Measurements from ENCODE around the gene ABCB10. TPM values are rescaled to one million over a fixed set of nuclear protein-coding genes. Genes with fewer than 3 reads are reported as not detected.
"Not testable (repeated sequence)": the region's sequence is repeated elsewhere in the genome, so short reads cannot be mapped to it uniquely, and the experiment has no call there.

Gene ABCB10
- total RNA-seq, 1 experiment from 2014 or later, result 20.0 TPM

GRCh38 chr1:229562686-229563085 lies 4.2 kb upstream of the ABCB10 start:
- BruUV-seq (replicated peaks), result no TSS peak
- no peak for DNase-seq (ENCODE audit: low spot score)
- Histone ChIP-seq H3K27ac (ENCODE audit: low read depth, low read length, poor library complexity, severe bottlenecking) (no peak overlapping the region), H3K4me3 (ENCODE audit: low read depth, low read length, poor library complexity, severe bottlenecking) (no peak overlapping the region), H3K4me1 (ENCODE audit: insufficient read depth, low read length, poor library complexity, severe bottlenecking) (no peaks in the 10 kb centered on the region), H3K9me3 (ENCODE audit: low read depth, low read length, poor library complexity, severe bottlenecking) (no peaks in the 10 kb centered on the region), H3K36me3 (ENCODE audit: insufficient read depth, low read length, poor library complexity, severe bottlenecking) (no peaks in the 10 kb centered on the region), H3K27me3 (replicated peaks; ENCODE audit: insufficient read depth, low read depth, low read length, poor library complexity) (no peaks in the 10 kb centered on the region)
- POLR2A ChIA-PET (ENCODE audit: low non-redundant PET), result no interaction called here
- CTCF ChIA-PET, result no interaction called here
- TF ChIP-seq EZH2 (IDR thresholded peaks at IDR 0.05; ENCODE audit: borderline replicate concordance, low read depth, low read length, poor library complexity, severe bottlenecking) (no peak), CTCF (conservative IDR thresholded peaks at IDR 0.05; ENCODE audit: low read depth, low read length) (no peak)
- intact Hi-C loops (cut with micrococcal nuclease; ENCODE audit: unreplicated experiment), result loop anchor here (2.0 kb wide), 1 partner anchor 52 kb away; no protein-coding TSS in a partner anchor

- peaks cover 6% of the 10 kb centered on the region for H3K4me1 ChIP-seq (ENCODE audit: insufficient read depth, low read length, poor library complexity, severe bottlenecking)
- no peaks in the 10 kb centered on the region for H3K27me3 ChIP-seq (replicated peaks; ENCODE audit: insufficient read depth, low read depth, low read length, poor library complexity)
- no peak for TF ChIP-seq CTCF (conservative IDR thresholded peaks at IDR 0.05; ENCODE audit: low read depth, low read length)
- no peak for TF ChIP-seq EZH2 (IDR thresholded peaks at IDR 0.05; ENCODE audit: borderline replicate concordance, low read depth, low read length, poor library complexity, severe bottlenecking)
- H3K9me3 ChIP-seq (ENCODE audit: low read depth, low read length, poor library complexity, severe bottlenecking), result no peaks in the 10 kb centered on the region
- no peak for DNase-seq (ENCODE audit: low spot score)
- BruUV-seq (replicated peaks), result no TSS peak
- ChIA-PET CTCF (no interaction called here), POLR2A (ENCODE audit: low non-redundant PET) (no interaction called here)
- no peaks in the 10 kb centered on the region for H3K36me3 ChIP-seq (ENCODE audit: insufficient read depth, low read length, poor library complexity, severe bottlenecking)
- intact Hi-C loops (cut with micrococcal nuclease; ENCODE audit: unreplicated experiment), result no loop called here
- H3K4me3 ChIP-seq (ENCODE audit: low read depth, low read length, poor library complexity, severe bottlenecking), result no peak overlapping the region
- H3K27ac ChIP-seq (ENCODE audit: low read depth, low read length, poor library complexity, severe bottlenecking), result no peak overlapping the region
These were observed 2.6 kb upstream of the ABCB10 start for GRCh38 chr1:229561141-229561540.

- CTCF ChIA-PET, result interaction anchor here (0.6 kb wide), 1 partner anchor 835 kb away, joined by 6 read pairs; no protein-coding TSS in a partner anchor
- H3K4me3 ChIP-seq (ENCODE audit: low read depth, low read length, poor library complexity, severe bottlenecking); POLR2A ChIA-PET (ENCODE audit: low non-redundant PET); H3K9me3 ChIP-seq (ENCODE audit: low read depth, low read length, poor library complexity, severe bottlenecking); H3K27ac ChIP-seq (ENCODE audit: low read depth, low read length, poor library complexity, severe bottlenecking); H3K27me3 ChIP-seq (replicated peaks; ENCODE audit: insufficient read depth, low read depth, low read length, poor library complexity); BruUV-seq (replicated peaks); DNase-seq (ENCODE audit: low spot score); intact Hi-C loops (cut with micrococcal nuclease; ENCODE audit: unreplicated experiment); H3K36me3 ChIP-seq (ENCODE audit: insufficient read depth, low read length, poor library complexity, severe bottlenecking): not testable (repeated sequence)
- peaks cover 15% of the 10 kb centered on the region for H3K4me1 ChIP-seq (ENCODE audit: insufficient read depth, low read length, poor library complexity, severe bottlenecking)
These were observed 1.6 kb upstream of the ABCB10 start for GRCh38 chr1:229560124-229560523.

- ChIA-PET CTCF (interaction anchor here (0.6 to 1.2 kb wide), 4 partner anchors 10 to 86 kb away, joined by 3 to 4 read pairs (median 3); partner anchors contain the start of gene NUP133), POLR2A (ENCODE audit: low non-redundant PET) (interaction anchor here (0.6 to 0.7 kb wide), 2 partner anchors 71 to 1433 kb away, joined by 3 to 13 read pairs; no protein-coding TSS in a partner anchor)
- peak overlapping the region; percentile 44 for H3K27ac ChIP-seq (ENCODE audit: low read depth, low read length, poor library complexity, severe bottlenecking)
- not testable (repeated sequence) for H3K36me3 ChIP-seq (ENCODE audit: insufficient read depth, low read length, poor library complexity, severe bottlenecking); H3K27me3 ChIP-seq (replicated peaks; ENCODE audit: insufficient read depth, low read depth, low read length, poor library complexity); DNase-seq (ENCODE audit: low spot score); H3K9me3 ChIP-seq (ENCODE audit: low read depth, low read length, poor library complexity, severe bottlenecking)
- intact Hi-C loops (cut with micrococcal nuclease; ENCODE audit: unreplicated experiment), result loop anchor here (1.0 kb wide), 1 partner anchor 67 kb away; the partner anchor contains the start of genes TAF5L and URB2
- H3K4me3 ChIP-seq (ENCODE audit: low read depth, low read length, poor library complexity, severe bottlenecking), result peak overlapping the region; percentile 94
- peaks cover 19% of the 10 kb centered on the region for H3K4me1 ChIP-seq (ENCODE audit: insufficient read depth, low read length, poor library complexity, severe bottlenecking)
- BruUV-seq (replicated peaks), result TSS peak; percentile 95
These were observed 862 bp upstream of the ABCB10 start for GRCh38 chr1:229559336-229559801.

All from A673 (cell line).